HL-60/S4 (cell line): ENCODE measurements around the gene SPX.

Source experiments
- in situ Hi-C: fragments of 300-500 bp; cut with MboI; formaldehyde crosslinking; loops from 2 replicates; pipeline ENCODE4 v1.14.3; 2022; ENCODE audit warnings: low sequenced_read_pairs

Gene SPX

DNA sequence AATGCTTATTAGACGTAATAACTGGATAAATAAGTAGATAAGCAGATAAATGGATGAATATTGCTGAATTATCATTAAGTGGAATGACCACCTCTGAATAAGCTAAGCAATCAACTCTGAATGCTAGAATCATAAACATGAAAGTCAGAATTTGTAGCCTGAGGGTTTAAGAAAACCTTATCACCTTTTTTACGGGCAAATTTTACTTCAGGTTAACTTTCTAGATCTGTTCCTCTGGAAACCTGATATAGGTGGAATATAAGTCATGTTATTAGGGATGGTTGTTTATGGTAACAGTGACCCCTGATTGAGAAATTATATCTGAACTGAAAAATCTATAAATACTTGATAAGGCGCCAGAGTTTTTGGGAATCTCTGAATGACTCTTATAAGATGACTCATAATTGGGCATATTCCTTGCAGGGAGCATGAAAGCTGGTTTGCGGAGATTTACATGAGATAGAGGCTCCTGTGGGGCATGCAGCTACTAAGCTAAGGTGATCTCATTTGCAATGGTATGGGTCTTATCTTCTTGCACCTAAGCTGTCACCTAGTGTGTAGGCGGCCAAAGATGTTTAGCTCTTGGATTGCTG, 12.1 kb downstream of the SPX start:
- in situ Hi-C loops = no loop called here

DNA sequence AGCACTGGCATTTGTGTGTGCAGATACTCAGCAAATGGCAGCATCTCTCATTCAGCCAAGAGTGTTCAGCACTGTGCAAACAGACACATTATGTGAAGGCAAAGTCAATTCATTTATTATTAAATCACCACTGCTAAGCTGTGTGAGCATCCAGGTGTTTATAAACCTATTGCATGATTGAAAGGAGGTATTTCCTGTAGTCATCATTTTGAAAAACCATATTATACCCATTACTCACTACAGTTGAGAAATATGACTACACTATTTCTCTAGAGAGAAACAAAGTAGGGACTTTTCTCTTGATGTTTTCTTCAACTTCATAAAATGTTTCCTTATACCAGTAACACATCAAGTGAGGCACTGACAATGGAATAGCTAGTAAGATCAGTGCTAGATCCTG, 13.7 kb downstream of the SPX start:
- in situ Hi-C loops = no loop called here

DNA sequence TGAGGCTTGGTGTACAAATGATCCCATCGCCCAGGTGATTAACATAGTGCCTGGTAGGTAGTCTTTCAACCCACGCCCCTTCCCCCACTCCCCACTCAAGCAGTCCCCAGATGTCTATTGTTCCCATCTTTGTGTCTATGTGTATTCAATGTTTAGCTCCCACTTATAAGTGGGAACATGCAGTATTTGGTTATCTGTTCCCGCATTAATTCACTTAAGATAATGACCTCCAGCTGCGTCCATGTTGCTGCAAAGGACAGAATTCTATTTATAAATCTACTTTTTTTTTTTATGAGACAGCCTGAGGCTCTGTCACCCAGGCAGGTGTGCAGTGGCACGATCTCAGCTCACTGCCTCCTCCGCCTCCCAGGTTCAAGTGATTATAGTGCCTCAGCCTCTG, 15.7 kb downstream of the SPX start:
- in situ Hi-C loops = no loop called here

DNA sequence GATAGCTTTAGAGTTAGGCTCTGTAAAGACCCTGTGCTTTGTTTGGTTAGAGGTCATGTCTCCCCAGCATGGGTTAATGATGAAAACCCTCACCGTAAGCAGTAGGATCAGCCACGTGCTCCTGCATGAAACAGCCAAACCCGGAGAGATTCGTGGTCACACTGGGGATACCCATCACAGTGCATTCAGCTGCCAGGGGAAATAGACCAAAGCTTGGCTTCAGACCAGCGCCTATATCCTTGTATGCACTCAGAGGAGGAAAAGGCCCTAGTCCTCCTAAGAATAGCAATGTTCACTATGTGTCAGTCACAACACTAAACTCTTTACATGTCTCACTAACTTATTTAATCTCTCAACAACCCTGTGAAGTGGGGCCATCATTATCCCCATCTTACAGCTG, 16.3 kb downstream of the SPX start:
- in situ Hi-C loops = no loop called here

DNA sequence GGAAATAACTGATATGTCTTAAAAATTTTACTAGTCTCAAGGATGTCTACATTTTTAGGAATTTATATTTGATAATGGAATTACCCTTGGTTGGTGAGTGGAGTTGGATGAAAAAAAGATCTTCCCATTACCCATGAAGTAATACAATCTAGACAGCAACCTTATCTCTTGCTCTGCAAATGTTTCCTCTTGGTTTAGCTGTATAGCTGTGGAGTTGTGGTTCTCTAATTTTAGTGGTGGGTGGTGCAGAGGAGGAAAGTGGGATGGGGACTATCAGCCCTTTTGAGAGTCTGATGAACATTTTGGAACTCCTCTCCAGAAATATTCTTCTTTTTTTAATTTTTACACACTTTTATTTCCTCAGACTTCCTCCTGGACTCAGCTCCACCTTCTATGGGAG, 17.1 kb downstream of the SPX start:
- in situ Hi-C loops = no loop called here

DNA sequence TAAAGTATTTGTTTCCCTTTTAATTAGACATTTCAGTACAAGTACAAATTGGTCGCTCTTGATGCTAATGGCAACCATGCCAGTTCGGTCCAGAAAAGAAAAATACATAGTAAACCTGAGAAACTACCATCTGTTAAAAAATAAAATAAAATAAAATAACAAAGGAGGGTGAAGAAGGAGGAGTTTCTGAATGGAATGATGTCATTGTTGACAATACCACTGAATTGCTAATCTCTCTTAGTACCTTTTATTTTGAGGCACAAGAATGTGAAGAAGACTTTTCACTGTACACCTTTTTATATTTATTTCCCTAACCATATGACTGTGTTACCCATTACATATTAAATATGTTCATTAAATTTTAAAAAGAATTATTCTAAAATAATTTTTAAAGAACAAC, 19.5 kb downstream of the SPX start:
- in situ Hi-C loops = no loop called here

DNA sequence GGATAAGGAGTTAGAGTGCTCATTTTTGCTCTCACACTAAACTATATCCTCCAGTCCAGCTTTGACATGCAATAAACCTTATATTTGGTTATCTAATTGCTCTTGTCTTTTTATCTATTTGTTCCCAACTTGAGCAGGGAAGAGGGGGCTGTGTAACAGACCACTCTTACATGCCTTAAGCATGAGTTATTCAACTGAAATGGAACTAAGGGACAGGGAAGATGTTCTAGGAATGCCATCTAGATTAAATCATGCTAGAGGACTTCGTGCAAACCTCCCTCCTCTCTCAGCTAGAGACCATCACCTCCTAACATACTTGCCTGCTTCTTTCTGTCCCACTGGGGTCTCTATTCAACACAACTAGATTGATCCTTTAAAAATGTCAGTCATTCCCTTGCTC, 20.6 kb downstream of the SPX start:
- in situ Hi-C loops = no loop called here

DNA sequence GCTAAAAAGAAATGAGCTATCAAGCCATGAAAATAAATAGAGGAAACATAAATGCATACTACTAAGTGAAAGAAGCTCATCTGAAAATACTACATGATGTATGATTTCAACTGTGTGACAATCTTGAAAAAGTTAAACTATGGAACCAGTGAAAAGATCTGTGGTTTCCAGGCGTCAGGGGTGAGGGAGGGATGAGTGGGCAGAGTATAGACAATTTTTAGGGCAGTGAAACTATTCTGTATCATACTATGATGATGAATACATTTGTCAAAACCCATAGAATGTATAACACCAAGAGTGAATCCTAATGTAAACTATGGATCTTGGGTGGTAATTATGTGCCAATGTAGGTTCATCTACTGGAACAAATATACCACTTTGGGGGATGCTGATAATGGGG, 21.3 kb downstream of the SPX start:
- in situ Hi-C loops = no loop called here

DNA sequence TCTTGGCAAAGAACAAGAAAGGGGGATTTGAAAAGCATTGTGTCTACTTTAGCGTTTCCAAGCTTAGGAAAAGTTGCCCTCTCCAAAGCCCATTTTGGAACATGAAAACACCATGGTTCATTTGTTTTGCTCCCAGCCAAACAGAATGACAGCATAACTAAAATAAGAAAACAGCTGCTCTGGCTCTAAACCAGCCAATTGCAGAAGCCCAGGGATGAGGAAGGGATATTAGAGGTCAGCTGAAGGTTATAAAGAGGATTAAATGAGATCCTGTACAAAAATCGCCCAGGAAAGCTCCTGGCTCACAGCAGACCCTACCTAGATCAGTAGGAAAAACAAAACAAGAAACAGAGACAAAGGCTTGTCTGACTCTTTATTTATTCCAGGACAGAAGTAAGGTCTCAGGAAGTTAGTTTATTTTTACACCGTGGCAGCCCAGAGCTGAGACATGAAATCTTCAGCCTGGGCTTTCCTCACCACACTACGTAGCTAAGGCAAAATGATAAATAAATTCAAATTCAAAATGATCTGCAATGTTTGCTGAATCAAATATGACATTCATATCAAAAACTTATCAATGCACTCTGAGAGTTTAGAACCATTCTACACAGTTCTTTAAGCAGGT, 25.9 kb downstream of the SPX start:
- in situ Hi-C loops = no loop called here

DNA sequence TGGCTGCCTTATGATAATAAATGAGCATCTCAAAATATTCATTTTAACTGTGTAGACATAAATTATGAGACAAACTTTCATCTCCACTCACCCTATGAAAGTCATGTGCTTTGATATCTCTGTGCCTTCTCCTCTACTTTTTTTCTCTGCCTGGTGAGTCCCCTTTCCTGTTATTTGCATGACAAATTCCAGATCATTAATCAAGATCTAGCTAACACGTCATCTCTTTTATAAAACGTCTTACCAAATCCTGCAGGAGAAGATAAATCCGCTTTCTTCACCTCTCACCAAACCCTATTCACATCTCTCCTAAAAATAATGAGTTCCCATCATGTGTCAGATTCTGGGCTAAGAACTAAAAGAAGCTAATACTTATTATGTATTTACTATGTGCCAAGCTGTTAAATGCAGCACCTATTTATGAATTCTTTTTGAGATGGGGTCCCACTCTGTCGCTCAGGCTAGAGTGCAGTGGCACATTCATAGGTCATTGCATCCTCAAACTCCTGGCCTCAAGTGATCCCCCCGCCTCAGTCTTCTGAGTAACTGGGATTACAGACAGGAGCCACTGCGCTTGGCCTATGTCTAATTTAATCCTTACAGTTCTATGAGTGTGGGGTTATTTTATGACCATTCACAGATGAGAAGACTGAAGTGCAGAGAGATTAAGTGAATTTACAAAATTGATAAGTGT, 26.7 kb downstream of the SPX start:
- in situ Hi-C loops = no loop called here

DNA sequence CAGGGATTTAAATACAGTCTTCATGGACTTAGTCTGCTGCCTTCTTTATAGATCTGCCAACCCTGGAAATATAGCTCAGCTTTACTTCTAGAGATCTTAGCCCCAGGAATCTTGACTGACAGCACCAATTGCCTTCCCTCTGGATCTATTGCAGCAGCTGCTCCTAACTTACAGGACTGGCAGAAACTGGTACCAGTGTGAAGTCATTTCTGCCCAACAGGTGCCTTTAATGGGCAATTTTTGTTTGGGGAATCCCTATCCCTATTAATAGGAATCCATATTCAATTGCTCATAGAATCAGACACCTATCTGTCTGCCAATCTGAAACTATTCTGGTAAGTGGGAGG, 27.2 kb downstream of the SPX start:
- in situ Hi-C loops = no loop called here

DNA sequence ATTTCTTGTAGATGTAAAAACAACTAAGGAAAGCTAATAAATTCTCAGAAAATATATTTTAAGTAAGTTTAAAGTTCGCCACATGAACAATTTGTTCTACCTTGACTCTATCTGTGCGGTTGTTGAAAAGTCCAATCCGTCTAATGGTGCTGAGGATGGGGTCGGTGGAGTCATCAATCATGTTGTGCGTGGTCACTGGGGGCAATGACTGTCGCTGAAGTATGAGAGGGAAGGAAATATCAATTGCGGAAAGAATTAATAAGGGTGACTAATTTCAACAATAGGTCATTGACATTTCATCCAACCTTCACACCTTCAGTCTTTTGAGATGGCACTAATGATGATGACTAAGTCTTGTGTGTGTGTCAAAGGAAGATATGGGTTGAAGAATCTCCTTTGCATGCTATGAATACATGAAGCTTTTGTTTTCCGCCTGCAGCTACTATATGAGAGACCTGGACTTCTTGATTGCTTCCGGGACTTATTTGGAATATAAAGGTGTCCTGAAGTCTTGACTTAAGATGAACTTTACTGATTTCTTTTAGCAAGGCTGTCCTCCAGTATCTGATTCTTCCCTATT, 32.1 kb downstream of the SPX start:
- in situ Hi-C loops = no loop called here

DNA sequence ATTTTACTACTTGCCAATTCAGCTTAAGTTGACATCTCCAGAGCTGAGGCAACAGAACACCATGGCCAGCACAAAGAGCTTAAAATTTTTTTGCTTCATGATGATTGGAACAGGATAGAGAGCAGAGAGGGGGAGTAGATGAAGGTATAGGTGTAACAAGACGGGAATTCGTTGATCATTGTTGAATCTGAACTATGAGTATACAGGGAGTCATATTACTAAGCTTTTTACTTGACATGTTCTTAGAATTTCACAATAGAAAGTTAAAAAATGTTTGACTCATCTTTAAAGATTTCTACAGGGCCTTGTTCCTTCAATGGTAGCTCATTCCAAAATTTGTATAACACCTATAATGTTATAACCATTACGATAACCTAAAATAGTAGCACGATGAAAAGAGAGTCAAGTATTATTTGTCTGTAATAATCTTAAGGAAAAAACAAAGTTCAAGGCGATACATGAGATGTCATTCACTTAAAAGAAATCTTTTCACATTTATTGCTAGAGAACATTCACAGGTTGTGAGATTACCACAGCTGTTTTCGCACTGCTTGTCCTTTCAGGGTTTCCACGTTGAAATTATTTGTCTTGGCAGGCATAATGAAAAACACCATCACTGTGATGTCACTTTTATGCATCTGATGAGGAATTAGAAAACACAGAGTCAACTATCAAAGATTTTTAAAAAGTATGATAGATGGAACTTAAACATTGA, 33.9 kb downstream of the SPX start:
- in situ Hi-C loops = no loop called here

DNA sequence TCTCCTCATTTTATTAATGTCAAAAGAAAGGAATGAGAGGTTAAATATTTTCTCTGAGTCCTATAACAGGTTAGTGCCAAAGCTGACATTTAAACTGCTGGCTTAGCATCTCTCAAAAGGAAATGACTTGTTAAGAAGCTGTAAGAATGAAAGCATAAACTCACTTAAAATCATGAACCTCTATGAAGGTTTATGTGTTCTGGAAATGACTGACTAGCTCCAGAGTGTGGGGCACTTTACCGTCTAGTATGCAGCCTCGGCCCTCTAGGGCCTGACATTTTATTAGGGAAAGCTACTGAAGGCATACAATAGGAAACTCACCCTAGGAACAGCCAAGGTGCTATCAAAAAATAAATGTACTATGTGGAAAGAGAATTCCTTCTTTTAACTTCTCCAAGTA, 35.1 kb downstream of the SPX start:
- in situ Hi-C loops = no loop called here

DNA sequence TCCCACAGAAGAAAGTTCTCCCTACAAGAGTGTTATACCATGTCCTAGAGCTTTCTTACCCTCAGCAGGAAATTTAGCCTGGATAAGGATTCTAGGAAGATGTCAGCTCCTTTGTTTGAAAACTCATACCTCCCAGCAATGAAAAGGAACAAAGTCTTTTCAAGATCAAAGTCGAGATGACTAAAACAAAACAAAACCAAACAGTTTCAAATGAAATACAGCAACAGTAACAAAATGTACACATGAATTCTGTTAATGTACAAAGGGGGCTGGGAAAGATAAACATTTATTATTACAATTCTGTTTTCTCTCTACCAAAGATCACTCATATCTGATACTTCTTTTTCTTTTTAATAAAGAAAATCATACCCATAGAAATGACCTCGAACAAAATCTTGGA, 36.8 kb downstream of the SPX start:
- in situ Hi-C loops = no loop called here

DNA sequence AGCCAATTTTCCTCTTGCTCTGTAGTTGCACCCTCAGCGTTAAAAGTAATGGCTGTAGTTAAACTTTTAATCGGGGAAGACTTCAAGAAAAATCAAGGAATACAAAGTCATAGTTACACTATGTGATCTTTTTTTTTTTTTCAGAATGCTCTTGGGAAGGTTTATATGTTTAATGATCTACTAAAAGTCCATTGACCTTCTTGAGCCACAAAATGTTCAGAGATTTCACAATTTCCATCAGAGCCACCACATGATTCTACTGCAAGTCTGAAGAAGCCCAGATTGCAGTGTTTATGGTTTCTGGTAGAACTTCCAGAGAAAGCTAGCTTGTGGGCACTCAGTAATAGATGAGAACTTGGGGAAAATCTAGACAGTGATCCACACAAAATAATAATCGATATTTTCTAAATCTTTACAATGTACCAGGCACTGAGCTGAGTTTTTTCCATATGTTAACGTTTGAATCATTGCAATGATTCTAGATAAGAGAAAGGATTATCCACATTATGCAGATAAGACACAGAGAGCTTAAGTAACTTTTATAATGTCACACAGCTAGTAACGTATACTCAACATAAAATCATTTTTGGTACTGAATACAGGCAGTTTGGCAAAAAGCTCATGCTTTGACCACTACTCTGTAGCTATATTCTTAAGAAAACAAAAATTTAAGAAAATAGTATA, 40.3 kb downstream of the SPX start:
- in situ Hi-C loops = no loop called here

DNA sequence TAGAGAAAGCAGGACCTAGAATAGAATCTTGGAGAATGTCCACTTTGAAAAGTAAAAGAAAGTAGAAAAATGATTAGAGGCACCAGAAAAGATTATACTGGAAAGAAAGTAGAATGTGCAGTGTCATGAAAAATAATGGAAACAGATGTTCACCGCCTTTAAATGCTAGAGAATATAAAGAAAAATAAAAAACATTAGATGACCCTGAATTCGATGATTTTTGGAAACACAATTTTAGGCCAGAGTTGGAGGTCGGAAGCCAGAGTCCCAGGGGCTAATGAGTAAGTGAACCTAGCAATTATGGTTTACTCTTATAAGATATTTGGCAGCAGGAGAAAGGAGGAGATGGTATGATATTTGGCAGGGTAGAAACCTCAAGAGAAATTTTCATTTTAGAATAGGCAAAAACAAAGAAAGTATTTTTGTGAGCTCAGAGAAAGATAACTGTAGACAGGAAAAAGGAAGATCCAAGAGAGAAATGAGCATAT, 40.9 kb downstream of the SPX start:
- in situ Hi-C loops = no loop called here

DNA sequence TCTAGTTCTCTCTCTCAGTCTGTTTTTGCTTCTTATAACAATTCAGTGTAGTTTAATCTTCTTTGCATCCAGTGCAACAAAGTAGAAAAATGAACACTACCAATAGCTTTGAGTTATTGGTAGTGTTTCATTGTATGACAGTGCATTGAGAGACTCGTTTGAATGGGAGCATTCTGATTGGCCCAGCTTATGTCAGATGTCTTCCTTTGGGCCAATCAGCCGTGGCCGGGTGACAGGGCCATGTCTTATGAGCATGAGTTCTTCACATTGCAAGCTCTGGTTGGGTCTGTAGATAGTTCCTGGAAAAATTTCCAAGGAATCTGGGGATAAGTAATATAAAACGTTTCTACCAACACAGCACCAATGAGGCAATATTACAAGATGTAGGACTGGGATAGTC, 42.0 kb downstream of the SPX start:
- in situ Hi-C loops = no loop called here

DNA sequence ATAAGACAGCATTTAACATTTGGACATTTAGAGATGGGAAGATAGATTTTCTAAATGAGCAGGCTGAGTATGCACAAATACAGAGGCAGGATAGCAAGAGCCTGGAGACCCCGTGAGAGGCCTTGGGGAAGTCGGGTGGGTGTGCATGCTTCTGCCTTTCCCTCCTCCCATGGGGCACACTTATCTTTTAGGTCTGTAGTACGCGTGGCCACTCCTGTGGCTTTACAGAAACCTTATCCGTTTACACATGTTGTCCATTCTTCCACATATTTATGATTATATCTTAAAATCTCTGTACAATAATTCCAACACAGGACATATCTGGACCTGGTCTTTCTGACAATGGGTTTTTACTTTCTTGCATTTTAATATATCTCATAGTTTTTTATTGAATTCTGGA, 45.0 kb downstream of the SPX start:
- in situ Hi-C loops = no loop called here

DNA sequence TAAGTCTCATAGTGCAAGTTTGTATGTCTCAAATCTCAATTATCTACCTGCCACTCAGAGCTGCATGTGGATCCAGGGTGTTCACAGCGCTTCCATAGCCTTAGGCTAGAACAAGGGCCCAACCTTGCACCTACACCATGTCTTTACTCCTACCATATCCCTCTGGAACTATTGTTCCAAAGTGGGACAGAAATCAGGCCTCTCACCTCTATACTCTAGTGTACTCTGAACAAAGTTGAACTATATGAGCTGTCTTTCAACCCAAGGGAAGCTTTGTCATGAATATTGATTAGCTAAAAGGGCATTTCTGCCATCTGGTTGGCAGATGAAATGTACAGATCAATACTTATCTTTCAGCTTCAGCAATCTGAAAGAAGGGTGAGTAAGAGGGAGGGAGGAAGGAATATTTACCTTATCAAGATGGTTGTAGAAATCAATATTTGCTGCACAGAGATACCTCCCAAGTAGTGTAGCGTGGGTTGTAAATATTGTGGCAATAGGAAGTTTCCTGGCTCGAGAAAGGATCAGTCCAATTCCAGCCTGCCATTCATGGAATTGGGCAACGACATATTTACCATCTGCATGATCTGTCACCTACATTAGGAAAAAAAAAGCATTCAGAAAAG, 47.8 kb downstream of the SPX start:
- in situ Hi-C loops = no loop called here

DNA sequence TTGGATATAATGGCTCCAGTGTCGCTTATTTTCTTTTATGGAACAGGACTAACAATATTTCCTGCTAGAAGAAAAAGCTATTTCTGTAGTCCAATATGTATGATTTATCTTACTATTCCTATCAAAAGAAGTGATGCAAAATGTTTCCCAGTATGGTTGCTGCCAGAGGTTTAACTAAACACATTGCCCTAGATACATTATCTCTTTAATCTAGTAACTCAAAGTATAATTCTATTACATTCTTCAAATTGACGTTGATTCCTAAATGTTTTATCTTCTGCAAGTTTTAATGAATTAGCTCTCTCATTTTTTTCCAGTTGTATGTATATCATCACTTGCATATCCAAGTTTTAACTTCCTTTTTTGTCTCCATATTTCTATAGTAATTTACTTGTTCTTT, 50.3 kb downstream of the SPX start:
- in situ Hi-C loops = no loop called here
